Peyer's patch (tissue), 4 donors: ENCODE measurements around the gene TBC1D23.
"Not testable (repeated sequence)": the region's sequence is repeated elsewhere in the genome, so short reads cannot be mapped to it uniquely, and the experiment has no call there.

ENCODE experiments used
- POLR2A ChIP-seq, 2 donors: fragments of 450-650 bp; IDR thresholded peaks; one replicate each; pipeline ENCODE4 v1.5.1; 2017; ENCODE audit warnings: antibody characterized with exemption in 2 of 2, mild to moderate bottlenecking in 2 of 2, moderate library complexity in 2 of 2
- TF ChIP-seq, protein P1 (sequence below), 6 experiments: fragments of 450-650 bp in 4 of 6; fragments of 200-600 bp in 2 of 6; sonication (generic) in 1 of 6; IDR thresholded peaks; one replicate each; pipeline ENCODE4 v1.5.1; 2017 to 2019; ENCODE audit warnings: antibody characterized with exemption in 6 of 6, mild to moderate bottlenecking in 3 of 6, moderate library complexity in 1 of 6

DNA sequence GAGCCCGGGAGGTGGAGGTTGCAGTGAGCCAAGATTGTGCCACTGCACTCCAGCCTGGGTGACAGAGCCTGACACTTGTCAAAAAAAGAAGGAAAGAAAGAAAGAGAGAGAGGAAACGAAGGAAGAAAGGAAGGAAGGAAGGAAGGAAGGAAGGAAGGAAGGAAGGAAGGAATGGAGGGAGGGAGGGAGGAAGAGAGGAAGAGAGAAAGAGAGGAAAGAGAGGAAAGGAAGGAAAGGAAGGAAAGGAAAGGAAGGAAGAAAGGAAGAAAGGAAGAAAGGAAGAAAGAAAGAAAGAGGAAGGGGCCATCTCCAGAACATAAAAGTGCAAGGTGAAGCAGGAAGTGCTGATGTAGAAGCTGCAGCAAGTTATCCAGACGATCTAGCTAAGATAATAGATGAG lies 31.6 kb upstream of the TBC1D23 start:
- TF ChIP-seq, protein P1, sequence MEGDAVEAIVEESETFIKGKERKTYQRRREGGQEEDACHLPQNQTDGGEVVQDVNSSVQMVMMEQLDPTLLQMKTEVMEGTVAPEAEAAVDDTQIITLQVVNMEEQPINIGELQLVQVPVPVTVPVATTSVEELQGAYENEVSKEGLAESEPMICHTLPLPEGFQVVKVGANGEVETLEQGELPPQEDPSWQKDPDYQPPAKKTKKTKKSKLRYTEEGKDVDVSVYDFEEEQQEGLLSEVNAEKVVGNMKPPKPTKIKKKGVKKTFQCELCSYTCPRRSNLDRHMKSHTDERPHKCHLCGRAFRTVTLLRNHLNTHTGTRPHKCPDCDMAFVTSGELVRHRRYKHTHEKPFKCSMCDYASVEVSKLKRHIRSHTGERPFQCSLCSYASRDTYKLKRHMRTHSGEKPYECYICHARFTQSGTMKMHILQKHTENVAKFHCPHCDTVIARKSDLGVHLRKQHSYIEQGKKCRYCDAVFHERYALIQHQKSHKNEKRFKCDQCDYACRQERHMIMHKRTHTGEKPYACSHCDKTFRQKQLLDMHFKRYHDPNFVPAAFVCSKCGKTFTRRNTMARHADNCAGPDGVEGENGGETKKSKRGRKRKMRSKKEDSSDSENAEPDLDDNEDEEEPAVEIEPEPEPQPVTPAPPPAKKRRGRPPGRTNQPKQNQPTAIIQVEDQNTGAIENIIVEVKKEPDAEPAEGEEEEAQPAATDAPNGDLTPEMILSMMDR (IDR thresholded peaks at IDR 0.05) = not testable (repeated sequence)
- not testable (repeated sequence) for TF ChIP-seq POLR2A (IDR thresholded peaks at IDR 0.05)
